ENCODE results near the gene DAPK2. TPM values are rescaled to one million over a fixed set of nuclear protein-coding genes. Genes with fewer than 3 reads are reported as not detected.

Gene DAPK2
- total and polyA plus RNA-seq, 2 of the 4 experiments (the other 2 are of a cell fraction) = 0.34 to 0.36 TPM

DNA sequence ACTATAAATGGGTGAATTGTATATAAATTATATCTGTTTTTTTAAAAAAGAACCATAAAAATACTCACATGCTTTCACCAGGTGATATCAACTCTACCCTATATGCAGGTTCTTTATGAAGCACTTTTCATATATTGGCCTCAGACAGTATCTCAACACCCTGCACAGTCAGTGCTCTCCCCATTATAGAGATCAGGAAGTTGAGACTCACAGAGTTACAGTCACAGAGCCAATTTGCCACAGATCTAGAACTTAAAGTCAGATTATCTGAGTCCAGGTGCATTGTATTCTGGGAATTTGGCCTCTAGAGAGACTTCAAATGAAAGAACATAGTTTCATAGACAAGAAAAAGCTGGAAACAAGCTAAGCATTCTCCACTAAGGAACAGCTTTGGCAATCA, 38.1 kb downstream of the DAPK2 start:
- Histone ChIP-seq H2BK15ac (ENCODE audit: low read depth, low read length) (no peak overlapping the region), H2BK5ac (ENCODE audit: low read depth, low read length, poor library complexity, severe bottlenecking) (no peak overlapping the region), H3K14ac (replicated peaks; ENCODE audit: low read depth, low read length) (no peak overlapping the region), H2BK20ac (ENCODE audit: low read depth, low read length) (no peak overlapping the region), H4K5ac (ENCODE audit: low read depth, low read length) (no peak overlapping the region), H3K56ac (ENCODE audit: extremely low read depth, insufficient read depth, low read length) (no peak overlapping the region), H3K36me3 (ENCODE audit: control insufficient read depth, insufficient read depth, low read length) (no peaks in the 10 kb centered on the region), H3K9me1 (ENCODE audit: insufficient read depth, low read length) (no peaks in the 10 kb centered on the region; the same call in 1 of the 2 replicates), H4K20me1 (ENCODE audit: insufficient read depth, low read length) (no peaks in the 10 kb centered on the region), H4K91ac (ENCODE audit: insufficient read depth, low read depth, low read length) (no peak overlapping the region), H3K4me3 (ENCODE audit: insufficient read depth, low read depth, low read length) (no peak overlapping the region), H2BK120ac (ENCODE audit: low read depth, low read length) (no peak overlapping the region), H2AK9ac (replicated peaks; ENCODE audit: low read depth, low read length, poor library complexity) (no peak overlapping the region), H3K4me1 (ENCODE audit: control insufficient read depth, insufficient read depth, low read length) (peaks cover 2% of the 10 kb centered on the region; the same call in 1 of the 2 replicates), H3K23ac (ENCODE audit: low read depth, low read length) (no peak overlapping the region), H3K9me3 (ENCODE audit: control insufficient read depth, insufficient read depth, low read length) (no peaks in the 10 kb centered on the region), H3K4ac (ENCODE audit: low read depth, low read length) (no peak overlapping the region), H3K79me1 (ENCODE audit: low read depth in 1 of 2, low read length in 2 of 2) (no peaks in the 10 kb centered on the region), H3K4me2 (ENCODE audit: low read depth, low read length) (no peak overlapping the region), H3K27me3 (ENCODE audit: control insufficient read depth, insufficient read depth, low read length) (peaks cover 32% of the 10 kb centered on the region), H3K9ac (ENCODE audit: low read depth, low read length) (no peak overlapping the region), H3K18ac (ENCODE audit: low read depth, low read length) (no peak overlapping the region), H2AFZ (replicated peaks; ENCODE audit: low read length, poor library complexity) (no peak overlapping the region), H3K27ac (ENCODE audit: insufficient read depth, low read length) (no peak overlapping the region), H2AK5ac (ENCODE audit: low read depth, low read length) (no peak overlapping the region), H4K8ac (ENCODE audit: low read depth in 2 of 2, low read length in 2 of 2) (no peak overlapping the region)
- in situ Hi-C loops (cut with MboI; ENCODE audit: low sequenced_read_pairs) = no loop called here
- ATAC-seq (ENCODE audit: low read depth) (no peak), DNase-seq (no peak)
- intact Hi-C loops (cut with micrococcal nuclease) = no loop called here
- no TSS peak for BruUV-seq (replicated peaks)
- dilution Hi-C loops (cut with HindIII; ENCODE audit: low sequenced_read_pairs, unreplicated experiment) = no loop called here
- POLR2A ChIA-PET (ENCODE audit: unreplicated experiment) = no interaction called here
- TF ChIP-seq, protein P1, sequence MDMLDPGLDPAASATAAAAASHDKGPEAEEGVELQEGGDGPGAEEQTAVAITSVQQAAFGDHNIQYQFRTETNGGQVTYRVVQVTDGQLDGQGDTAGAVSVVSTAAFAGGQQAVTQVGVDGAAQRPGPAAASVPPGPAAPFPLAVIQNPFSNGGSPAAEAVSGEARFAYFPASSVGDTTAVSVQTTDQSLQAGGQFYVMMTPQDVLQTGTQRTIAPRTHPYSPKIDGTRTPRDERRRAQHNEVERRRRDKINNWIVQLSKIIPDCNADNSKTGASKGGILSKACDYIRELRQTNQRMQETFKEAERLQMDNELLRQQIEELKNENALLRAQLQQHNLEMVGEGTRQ (IDR thresholded peaks at IDR 0.05; ENCODE audit: low read depth, low read length) = no peak
- TF ChIP-seq MAFK (IDR thresholded peaks at IDR 0.05; ENCODE audit: low read depth, low read length) (no peak), RAD21 (IDR thresholded peaks at IDR 0.05; ENCODE audit: low read length) (no peak), MAZ (IDR thresholded peaks at IDR 0.05; ENCODE audit: borderline replicate concordance, low read depth, low read length) (no peak), CHD1 (IDR thresholded peaks at IDR 0.05; ENCODE audit: low read depth, low read length) (no peak), RFX5 (IDR thresholded peaks at IDR 0.05; ENCODE audit: low read depth, low read length) (no peak), BHLHE40 (IDR thresholded peaks at IDR 0.05; ENCODE audit: low read depth, low read length) (no peak), NFE2L2 (IDR thresholded peaks at IDR 0.05; ENCODE audit: low read depth, low read length) (no peak), FOS (IDR thresholded peaks at IDR 0.05; ENCODE audit: low read depth, low read length) (no peak)
- TF ChIP-seq, protein P2, sequence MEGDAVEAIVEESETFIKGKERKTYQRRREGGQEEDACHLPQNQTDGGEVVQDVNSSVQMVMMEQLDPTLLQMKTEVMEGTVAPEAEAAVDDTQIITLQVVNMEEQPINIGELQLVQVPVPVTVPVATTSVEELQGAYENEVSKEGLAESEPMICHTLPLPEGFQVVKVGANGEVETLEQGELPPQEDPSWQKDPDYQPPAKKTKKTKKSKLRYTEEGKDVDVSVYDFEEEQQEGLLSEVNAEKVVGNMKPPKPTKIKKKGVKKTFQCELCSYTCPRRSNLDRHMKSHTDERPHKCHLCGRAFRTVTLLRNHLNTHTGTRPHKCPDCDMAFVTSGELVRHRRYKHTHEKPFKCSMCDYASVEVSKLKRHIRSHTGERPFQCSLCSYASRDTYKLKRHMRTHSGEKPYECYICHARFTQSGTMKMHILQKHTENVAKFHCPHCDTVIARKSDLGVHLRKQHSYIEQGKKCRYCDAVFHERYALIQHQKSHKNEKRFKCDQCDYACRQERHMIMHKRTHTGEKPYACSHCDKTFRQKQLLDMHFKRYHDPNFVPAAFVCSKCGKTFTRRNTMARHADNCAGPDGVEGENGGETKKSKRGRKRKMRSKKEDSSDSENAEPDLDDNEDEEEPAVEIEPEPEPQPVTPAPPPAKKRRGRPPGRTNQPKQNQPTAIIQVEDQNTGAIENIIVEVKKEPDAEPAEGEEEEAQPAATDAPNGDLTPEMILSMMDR (conservative IDR thresholded peaks at IDR 0.05; ENCODE audit: low read depth, low read length) = no peak
- TF ChIP-seq, protein P3, sequence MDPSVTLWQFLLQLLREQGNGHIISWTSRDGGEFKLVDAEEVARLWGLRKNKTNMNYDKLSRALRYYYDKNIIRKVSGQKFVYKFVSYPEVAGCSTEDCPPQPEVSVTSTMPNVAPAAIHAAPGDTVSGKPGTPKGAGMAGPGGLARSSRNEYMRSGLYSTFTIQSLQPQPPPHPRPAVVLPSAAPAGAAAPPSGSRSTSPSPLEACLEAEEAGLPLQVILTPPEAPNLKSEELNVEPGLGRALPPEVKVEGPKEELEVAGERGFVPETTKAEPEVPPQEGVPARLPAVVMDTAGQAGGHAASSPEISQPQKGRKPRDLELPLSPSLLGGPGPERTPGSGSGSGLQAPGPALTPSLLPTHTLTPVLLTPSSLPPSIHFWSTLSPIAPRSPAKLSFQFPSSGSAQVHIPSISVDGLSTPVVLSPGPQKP (IDR thresholded peaks at IDR 0.05; ENCODE audit: borderline replicate concordance, low read depth, low read length) = no peak
- CTCF ChIA-PET = no interaction called here
